Testis (tissue), 2 donors: Measurements from ENCODE around the gene RTCA.
"Not testable (repeated sequence)": the region's sequence is repeated elsewhere in the genome, so short reads cannot be mapped to it uniquely, and the experiment has no call there.

Experiments used
- POLR2A ChIP-seq: fragments of 450-650 bp; IDR thresholded peaks from one replicate; pipeline ENCODE4 v1.6.1; 2017; ENCODE audit warnings: antibody characterized with exemption, mild to moderate bottlenecking, moderate library complexity
- TF ChIP-seq, protein P1 (sequence below), 3 experiments: fragments of 450-650 bp in 2 of 3; fragments of 200-600 bp in 1 of 3; sonication (generic) in 1 of 3; IDR thresholded peaks; one replicate each; pipeline ENCODE4 v1.5.1; 2016 to 2019; ENCODE audit warnings: antibody characterized with exemption in 3 of 3, mild to moderate bottlenecking in 2 of 3, moderate library complexity in 1 of 3

GRCh38 chr1:100256273-100256672, 9.7 kb upstream of the RTCA start:
- not testable (repeated sequence) for TF ChIP-seq POLR2A
- TF ChIP-seq, protein P1, sequence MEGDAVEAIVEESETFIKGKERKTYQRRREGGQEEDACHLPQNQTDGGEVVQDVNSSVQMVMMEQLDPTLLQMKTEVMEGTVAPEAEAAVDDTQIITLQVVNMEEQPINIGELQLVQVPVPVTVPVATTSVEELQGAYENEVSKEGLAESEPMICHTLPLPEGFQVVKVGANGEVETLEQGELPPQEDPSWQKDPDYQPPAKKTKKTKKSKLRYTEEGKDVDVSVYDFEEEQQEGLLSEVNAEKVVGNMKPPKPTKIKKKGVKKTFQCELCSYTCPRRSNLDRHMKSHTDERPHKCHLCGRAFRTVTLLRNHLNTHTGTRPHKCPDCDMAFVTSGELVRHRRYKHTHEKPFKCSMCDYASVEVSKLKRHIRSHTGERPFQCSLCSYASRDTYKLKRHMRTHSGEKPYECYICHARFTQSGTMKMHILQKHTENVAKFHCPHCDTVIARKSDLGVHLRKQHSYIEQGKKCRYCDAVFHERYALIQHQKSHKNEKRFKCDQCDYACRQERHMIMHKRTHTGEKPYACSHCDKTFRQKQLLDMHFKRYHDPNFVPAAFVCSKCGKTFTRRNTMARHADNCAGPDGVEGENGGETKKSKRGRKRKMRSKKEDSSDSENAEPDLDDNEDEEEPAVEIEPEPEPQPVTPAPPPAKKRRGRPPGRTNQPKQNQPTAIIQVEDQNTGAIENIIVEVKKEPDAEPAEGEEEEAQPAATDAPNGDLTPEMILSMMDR (IDR thresholded peaks at IDR 0.05), result not testable (repeated sequence)
